GM12872 (cell line): ENCODE measurements around the gene TMEM30B.

Source experiments
- TF ChIP-seq, protein P1 (sequence below): IDR thresholded peaks from 3 replicates; pipeline ENCODE4 v1.5.1; 2011; ENCODE audit warnings: low read depth, mild to moderate bottlenecking, low read length, moderate library complexity; ENCODE audit not compliant: insufficient read depth

The TMEM30B gene

GRCh38 chr14:61315313-61315712 lies 34.2 kb upstream of the TMEM30B start:
- TF ChIP-seq, protein P1, sequence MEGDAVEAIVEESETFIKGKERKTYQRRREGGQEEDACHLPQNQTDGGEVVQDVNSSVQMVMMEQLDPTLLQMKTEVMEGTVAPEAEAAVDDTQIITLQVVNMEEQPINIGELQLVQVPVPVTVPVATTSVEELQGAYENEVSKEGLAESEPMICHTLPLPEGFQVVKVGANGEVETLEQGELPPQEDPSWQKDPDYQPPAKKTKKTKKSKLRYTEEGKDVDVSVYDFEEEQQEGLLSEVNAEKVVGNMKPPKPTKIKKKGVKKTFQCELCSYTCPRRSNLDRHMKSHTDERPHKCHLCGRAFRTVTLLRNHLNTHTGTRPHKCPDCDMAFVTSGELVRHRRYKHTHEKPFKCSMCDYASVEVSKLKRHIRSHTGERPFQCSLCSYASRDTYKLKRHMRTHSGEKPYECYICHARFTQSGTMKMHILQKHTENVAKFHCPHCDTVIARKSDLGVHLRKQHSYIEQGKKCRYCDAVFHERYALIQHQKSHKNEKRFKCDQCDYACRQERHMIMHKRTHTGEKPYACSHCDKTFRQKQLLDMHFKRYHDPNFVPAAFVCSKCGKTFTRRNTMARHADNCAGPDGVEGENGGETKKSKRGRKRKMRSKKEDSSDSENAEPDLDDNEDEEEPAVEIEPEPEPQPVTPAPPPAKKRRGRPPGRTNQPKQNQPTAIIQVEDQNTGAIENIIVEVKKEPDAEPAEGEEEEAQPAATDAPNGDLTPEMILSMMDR, result no peak

- TF ChIP-seq, protein P1, result no peak
Measured at GRCh38 chr14:61308198-61308597, 27.1 kb upstream of the TMEM30B start.

- TF ChIP-seq, protein P1, result no peak
Measured at GRCh38 chr14:61304688-61305087, 23.6 kb upstream of the TMEM30B start.

- TF ChIP-seq, protein P1, result no peak
Measured at GRCh38 chr14:61300754-61301153, 19.6 kb upstream of the TMEM30B start.

DNA sequence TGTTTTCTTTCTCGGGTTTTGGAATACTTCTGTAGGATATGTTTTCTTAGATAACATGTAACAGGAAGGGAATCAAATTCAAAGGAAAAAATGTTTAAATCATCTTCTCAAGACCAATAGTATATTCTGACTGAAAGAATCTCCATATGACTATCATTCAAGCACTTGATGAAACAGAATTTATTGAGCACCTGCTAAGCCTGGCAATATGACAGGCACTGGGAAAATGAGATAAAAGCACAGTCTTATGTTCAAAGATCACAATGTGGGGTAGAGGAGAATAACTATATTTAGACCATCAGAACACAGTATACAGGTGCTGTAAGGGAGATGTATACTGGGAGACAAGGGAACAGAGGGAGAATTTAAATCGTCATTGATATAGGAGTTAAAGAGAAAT lies 19.1 kb upstream of the TMEM30B start:
- TF ChIP-seq, protein P1, result no peak

GRCh38 chr14:61298824-61299223 lies 17.7 kb upstream of the TMEM30B start:
- TF ChIP-seq, protein P1, result no peak

- TF ChIP-seq, protein P1, result no peak
Measured at GRCh38 chr14:61297581-61297980, 16.4 kb upstream of the TMEM30B start.
